Loucy (cell line): ENCODE results near the gene ZCCHC14.
"Not testable (repeated sequence)": the region's sequence is repeated elsewhere in the genome, so short reads cannot be mapped to it uniquely, and the experiment has no call there.

Source experiments
- H2AFZ ChIP-seq: fragments of 200-600 bp; sonication (generic); 2 replicates; pipeline ENCODE4 v1.6.0; 2016; ENCODE audit warnings: antibody characterized with exemption, mild to moderate bottlenecking, low read length, moderate library complexity
- H3F3A ChIP-seq: fragments of 200-600 bp; 2 replicates; pipeline ENCODE4 v1.6.0; 2016; ENCODE audit warnings: antibody characterized with exemption, low read depth, mild to moderate bottlenecking
- H3K27me3 ChIP-seq: fragments of 200-600 bp; sonication (generic); 2 replicates; pipeline ENCODE4 v1.6.1; 2014; ENCODE audit warnings: low read length, mild to moderate bottlenecking; ENCODE audit not compliant: insufficient read depth, poor library complexity, severe bottlenecking
- H3K36me3 ChIP-seq: fragments of 200-600 bp; sonication (generic); 2 replicates; pipeline ENCODE4 v1.6.1; 2016; ENCODE audit warnings: low read length; ENCODE audit not compliant: insufficient read depth
- H3K4me1 ChIP-seq: fragments of 200-600 bp; sonication (generic); 2 replicates; pipeline ENCODE4 v1.5.1; 2014; ENCODE audit warnings: low read length, mild to moderate bottlenecking; ENCODE audit not compliant: insufficient read depth, poor library complexity, severe bottlenecking
- H3K4me2 ChIP-seq: fragments of 200-600 bp; sonication (generic); 2 replicates; pipeline ENCODE4 v1.6.0; 2014; ENCODE audit warnings: antibody characterized with exemption, low read length, low read depth, mild to moderate bottlenecking; ENCODE audit not compliant: poor library complexity, severe bottlenecking
- H3K4me3 ChIP-seq: fragments of 200-600 bp; sonication (generic); 2 replicates; pipeline ENCODE4 v1.5.1; 2014; ENCODE audit warnings: low read length, mild to moderate bottlenecking, mixed read lengths; ENCODE audit not compliant: poor library complexity, severe bottlenecking
- H3K79me2 ChIP-seq: fragments of 200-600 bp; sonication (generic); 2 replicates; pipeline ENCODE4 v1.6.1; 2014; ENCODE audit warnings: low read length; ENCODE audit not compliant: insufficient read depth
- H3K9ac ChIP-seq: fragments of 200-600 bp; sonication (generic); 2 replicates; pipeline ENCODE4 v1.6.0; 2014; ENCODE audit warnings: mild to moderate bottlenecking, low read depth, low read length, moderate library complexity; ENCODE audit not compliant: poor library complexity, severe bottlenecking
- H3K9me2 ChIP-seq: fragments of 200-600 bp; sonication (generic); replicated peaks from 2 replicates; pipeline ENCODE4 v1.6.1; 2016; ENCODE audit warnings: low read depth, low read length, mixed read lengths
- H3K9me3 ChIP-seq: fragments of 200-600 bp; sonication (generic); 2 replicates; pipeline ENCODE4 v1.6.1; 2014; ENCODE audit warnings: mild to moderate bottlenecking, antibody characterized with exemption, low read length, low read depth; ENCODE audit not compliant: insufficient read depth
- H4K20me1 ChIP-seq: fragments of 200-600 bp; sonication (generic); 2 replicates; pipeline ENCODE4 v1.6.0; 2014; ENCODE audit warnings: antibody characterized with exemption, low read length, mild to moderate bottlenecking; ENCODE audit not compliant: insufficient read depth, poor library complexity, severe bottlenecking
- EZH2phosphoT487 ChIP-seq: fragments of 200-600 bp; IDR thresholded peaks from 2 replicates; pipeline ENCODE4 v1.6.1; 2018; ENCODE audit warnings: antibody characterized with exemption, mild to moderate bottlenecking, moderate library complexity, borderline replicate concordance
- TF ChIP-seq, protein P1 (sequence below): fragments of 200-600 bp; sonication (generic); conservative IDR thresholded peaks from 2 replicates; pipeline ENCODE4 v1.5.1; 2014; ENCODE audit warnings: mild to moderate bottlenecking, antibody characterized with exemption, low read length

Gene ZCCHC14

GRCh38 chr16:87491522-87492290, 1.1 kb downstream of the ZCCHC14 start:
- Histone ChIP-seq H3K9ac (no peak overlapping the region), H3K27me3 (no peaks in the 10 kb centered on the region), H4K20me1 (no peaks in the 10 kb centered on the region), H3K9me3 (no peaks in the 10 kb centered on the region), H3K9me2 (no peaks in the 10 kb centered on the region), H3K79me2 (no peaks in the 10 kb centered on the region), H3K4me1 (no peaks in the 10 kb centered on the region), H2AFZ (no peak overlapping the region), H3F3A (no peaks in the 10 kb centered on the region), H3K36me3 (no peaks in the 10 kb centered on the region), H3K4me2 (no peak overlapping the region), H3K4me3 (no peak overlapping the region)
- no peak for TF ChIP-seq EZH2phosphoT487
- TF ChIP-seq, protein P1, sequence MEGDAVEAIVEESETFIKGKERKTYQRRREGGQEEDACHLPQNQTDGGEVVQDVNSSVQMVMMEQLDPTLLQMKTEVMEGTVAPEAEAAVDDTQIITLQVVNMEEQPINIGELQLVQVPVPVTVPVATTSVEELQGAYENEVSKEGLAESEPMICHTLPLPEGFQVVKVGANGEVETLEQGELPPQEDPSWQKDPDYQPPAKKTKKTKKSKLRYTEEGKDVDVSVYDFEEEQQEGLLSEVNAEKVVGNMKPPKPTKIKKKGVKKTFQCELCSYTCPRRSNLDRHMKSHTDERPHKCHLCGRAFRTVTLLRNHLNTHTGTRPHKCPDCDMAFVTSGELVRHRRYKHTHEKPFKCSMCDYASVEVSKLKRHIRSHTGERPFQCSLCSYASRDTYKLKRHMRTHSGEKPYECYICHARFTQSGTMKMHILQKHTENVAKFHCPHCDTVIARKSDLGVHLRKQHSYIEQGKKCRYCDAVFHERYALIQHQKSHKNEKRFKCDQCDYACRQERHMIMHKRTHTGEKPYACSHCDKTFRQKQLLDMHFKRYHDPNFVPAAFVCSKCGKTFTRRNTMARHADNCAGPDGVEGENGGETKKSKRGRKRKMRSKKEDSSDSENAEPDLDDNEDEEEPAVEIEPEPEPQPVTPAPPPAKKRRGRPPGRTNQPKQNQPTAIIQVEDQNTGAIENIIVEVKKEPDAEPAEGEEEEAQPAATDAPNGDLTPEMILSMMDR, result no peak

DNA sequence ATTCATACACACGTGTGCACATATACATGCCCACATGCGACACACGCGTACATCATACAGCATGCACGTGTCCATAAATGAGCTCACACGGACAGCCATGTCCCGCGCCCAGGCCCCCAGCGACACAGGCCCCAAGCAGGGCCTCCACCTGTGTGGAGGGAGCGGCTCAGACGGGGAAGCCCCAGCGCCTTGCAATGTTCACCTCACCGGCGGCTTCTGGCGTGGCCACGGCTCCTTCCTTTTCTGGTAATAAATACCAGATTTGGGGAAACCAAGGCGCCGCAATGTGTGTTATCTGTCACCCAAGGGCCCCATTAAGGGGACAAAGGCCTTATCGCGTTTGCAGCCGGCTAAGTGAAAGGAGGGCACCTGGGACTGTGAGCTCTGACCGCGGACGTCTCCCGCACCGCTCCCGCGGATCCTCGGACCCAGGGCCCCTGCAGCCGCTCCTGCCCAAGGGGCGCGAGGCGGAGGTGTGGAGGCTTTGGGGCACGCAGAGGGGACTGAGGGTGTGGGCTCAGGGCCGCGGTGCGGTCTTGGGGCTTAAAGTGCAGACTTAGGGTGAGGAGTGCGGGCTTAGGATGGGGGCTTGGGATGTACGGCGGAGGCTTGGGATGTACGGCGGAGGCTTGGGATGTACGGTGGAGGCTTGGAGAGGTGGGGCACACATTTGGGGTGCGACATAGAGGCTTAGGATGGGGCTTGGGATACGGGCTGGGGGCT, 1.9 kb downstream of the ZCCHC14 start:
- not testable (repeated sequence) for H3K9me3 ChIP-seq, H3K4me1 ChIP-seq, H3K4me2 ChIP-seq, H3K36me3 ChIP-seq, H3K9ac ChIP-seq, H3K79me2 ChIP-seq, H4K20me1 ChIP-seq, H3K4me3 ChIP-seq, H3K9me2 ChIP-seq, H3K27me3 ChIP-seq, H2AFZ ChIP-seq, H3F3A ChIP-seq

GRCh38 chr16:87490096-87490798, 2.6 kb downstream of the ZCCHC14 start:
- Histone ChIP-seq H3F3A (no peaks in the 10 kb centered on the region), H3K79me2 (no peaks in the 10 kb centered on the region), H3K9me2 (no peaks in the 10 kb centered on the region), H3K9ac (no peak overlapping the region), H4K20me1 (no peaks in the 10 kb centered on the region), H3K4me2 (no peak overlapping the region), H3K4me1 (no peaks in the 10 kb centered on the region), H2AFZ (no peak overlapping the region), H3K36me3 (no peaks in the 10 kb centered on the region), H3K4me3 (no peak overlapping the region), H3K9me3 (no peaks in the 10 kb centered on the region), H3K27me3 (no peaks in the 10 kb centered on the region)
- TF ChIP-seq EZH2phosphoT487, result no peak
- TF ChIP-seq, protein P1, result no peak
